OCI-M2 (cell line): ENCODE results near the gene ACOT8.
"Not testable (repeated sequence)": the region's sequence is repeated elsewhere in the genome, so short reads cannot be mapped to it uniquely, and the experiment has no call there.

Experiments
- DNase-seq: peaks from one replicate; lab custom pipeline; 2025; ENCODE audit not compliant: unreplicated experiment; lab: John Stamatoyannopoulos, UW

The ACOT8 gene

DNA sequence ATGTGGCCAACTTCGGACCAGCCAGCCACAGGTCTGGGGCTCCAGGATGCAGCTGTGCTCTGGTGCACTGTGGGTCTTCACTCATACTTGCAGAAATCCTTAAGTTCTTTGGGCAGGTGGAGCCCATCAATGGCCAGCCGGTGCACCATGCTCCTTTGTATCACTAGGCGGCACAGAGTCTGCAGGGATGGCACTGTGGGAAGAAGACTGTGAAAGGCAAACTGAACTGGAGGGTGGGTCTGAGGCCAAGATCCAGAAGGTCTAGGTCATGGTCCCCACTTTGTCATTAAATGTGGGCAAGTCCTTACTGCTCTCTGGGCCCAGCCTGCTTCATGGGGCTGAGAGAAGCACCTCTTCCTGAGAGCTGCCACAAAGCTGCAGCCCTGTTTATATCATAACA, 31.5 kb upstream of the ACOT8 start:
- DNase-seq = no peak

- DNase-seq = no peak
These were observed 30.1 kb upstream of the ACOT8 start, which contains the start of gene SPATA25 for GRCh38 chr20:45887346-45887715. Gene SPATA25 (minus strand): TSS chr20:45887622. CDS start chr20:45887590, 32 bp downstream.

DNA sequence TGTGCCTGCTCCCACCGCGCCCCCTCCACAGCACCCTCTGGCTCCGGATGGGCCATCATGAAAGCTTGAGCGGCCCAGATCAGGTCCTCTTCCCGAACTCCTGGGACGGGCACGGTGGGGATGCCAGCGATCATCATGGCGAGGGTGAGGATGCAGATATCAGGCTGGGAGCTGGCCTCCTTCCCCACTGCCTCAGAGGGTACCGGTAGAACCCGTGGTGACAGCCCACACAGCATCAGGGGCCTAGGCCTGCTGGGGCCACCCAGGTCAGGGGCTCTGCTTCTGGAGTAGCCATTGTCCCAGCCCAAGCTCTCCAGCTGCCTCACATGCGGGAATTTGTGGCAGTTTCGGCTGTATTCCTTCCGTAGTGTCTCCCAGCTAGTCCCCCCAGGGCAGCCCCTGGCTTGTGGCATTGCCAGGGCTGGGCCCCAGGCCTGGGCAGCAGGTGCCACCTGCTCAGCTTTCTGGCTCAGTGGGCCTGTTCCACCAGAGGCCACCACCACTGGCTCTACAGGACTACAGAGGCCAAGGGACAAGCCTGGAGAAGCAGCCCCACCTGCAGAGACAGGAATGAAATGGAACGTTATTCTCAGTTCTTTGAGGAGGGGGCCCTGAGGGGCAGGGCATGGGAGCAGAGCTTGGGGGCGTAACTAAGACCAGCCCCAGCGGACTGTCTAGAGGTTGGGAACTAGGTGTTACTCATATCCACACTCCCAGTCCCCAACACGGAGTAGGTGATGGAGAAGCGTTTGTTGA, 29.6 kb upstream of the ACOT8 start:
- no peak for DNase-seq

DNA sequence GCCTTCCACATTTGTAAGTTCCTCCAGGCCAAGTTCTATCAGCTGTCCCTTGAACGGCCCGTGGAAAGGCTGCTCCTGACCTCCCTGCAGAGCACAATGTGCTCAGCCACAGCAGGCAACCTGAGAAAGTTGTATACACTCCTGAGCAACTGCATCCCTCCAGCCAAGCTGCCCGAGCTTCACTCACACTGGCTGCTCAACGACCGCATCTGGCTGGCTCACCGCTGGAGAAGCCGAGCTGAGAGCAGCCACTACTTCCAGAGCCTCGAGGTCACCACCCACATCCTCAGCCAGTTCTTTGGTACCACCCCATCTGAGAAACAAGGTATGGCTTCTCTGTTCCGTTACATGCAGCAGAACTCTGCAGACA, 25.9 kb upstream of the ACOT8 start:
- DNase-seq = no peak

DNA sequence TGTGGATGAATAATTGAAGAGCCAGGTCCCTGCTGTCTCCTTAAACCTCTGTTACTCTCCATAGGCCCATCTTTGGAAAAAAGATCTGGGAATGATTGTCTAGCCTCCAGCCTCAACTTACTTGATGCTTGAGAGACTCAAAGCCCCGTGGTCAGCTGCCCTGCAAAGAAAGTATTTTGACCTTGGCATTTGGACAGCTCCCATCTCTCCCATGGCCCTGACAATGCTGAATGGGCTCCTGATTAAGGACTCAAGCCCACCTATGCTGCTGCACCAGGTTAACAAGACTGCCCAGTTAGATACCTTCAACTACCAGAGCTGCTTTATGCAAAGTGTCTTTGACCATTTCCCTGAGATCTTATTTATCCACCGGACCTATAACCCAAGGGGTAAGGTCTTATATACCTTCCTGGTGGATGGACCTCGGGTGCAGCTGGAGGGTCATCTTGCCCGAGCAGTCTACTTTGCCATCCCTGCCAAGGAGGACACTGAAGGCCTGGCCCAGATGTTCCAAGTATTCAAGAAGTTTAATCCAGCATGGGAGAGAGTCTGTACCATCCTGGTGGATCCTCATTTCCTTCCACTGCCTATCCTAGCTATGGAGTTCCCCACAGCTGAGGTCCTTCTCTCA, 25.4 kb upstream of the ACOT8 start:
- no peak for DNase-seq

DNA sequence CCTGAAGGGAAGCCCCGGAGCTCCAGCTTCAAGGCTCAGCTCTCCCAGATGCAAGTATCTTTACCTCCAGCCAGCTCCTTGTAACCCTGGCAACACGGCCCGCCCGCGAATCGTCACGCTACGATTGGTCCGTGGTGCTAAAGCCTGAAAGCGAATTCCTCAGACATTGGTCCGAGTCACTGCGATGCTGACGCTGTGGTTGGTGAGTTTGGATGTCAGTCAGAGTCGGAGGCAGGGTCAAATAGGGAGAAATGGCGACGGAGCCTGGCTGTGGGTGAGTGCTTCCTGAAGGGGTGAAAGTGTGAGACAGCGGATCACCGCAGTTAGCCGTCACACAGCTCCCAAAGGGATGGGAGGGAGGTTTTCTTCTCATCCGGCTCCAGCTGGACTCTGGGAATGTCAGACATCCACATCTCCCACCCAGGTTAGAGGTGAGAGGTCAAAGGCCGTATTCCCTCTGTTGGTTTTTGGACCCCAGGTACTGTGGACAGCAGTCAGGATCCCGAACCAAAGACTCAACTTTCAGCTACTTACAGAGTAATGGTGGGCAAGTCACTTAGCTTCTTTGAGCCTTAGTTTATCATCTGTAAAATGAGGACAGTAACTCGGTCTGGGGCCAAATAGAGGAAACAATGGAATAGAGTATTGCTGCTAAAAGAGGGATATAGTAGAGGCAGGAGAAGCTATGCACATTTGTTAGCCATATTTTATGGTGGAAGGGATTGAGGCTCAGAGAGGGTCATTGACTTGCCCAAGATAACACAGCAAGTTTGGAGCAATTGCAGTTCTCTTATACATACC, 24.0 kb upstream of the ACOT8 start, which contains the start of gene ZSWIM1:
TSS of gene ZSWIM1 (plus strand) at position 240 of the 801 bp plus-strand sequence. CDS start 1,366 bp downstream, outside the sequence.
- DNase-seq = peak; percentile 95

- no peak for DNase-seq
These were observed 21.0 kb upstream of the ACOT8 start for GRCh38 chr20:45878076-45878761.

DNA sequence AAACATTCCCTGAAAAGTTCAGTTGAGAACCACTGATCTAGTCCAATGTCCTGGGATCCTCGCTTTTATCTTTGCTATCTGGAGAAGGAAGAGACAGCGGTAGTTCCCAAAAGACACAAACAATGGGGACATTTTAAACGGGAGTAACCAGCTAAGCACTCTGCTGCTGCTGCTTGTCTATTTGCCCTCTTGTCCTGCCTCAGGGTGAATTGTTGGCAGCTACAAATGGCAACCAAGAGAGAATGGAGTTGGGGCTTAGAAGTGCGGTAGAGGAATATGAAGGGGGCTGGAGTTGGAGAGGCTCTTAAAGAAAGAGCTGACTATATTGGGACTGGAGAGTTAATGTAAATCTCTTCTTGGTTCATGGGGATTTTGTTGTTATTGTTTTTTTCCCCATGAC, 17.4 kb upstream of the ACOT8 start:
- DNase-seq = no peak

GRCh38 chr20:45874104-45874481, 16.9 kb upstream of the ACOT8 start:
- not testable (repeated sequence) for DNase-seq

- DNase-seq = no peak
These were observed 16.4 kb upstream of the ACOT8 start for GRCh38 chr20:45873409-45874103.

DNA sequence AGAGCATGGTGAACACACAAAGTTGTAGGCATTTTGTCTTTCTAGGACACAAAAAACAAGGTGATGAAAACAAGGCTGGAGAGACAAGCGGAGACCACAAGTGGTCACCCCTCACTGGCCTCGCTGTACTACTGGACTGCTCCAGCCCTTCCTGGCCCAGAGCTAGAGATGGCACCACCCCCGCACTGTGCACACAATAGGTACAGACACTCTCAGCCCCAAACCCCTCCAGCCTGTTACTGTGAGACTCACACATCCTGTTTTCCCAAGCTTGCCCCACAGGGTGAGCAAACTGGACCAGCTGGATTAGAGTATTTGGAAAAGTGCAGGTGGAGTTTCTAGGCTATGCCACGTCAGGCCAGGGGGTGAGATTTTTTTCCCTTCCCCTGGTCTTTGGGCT, 15.4 kb upstream of the ACOT8 start:
- DNase-seq = no peak

GRCh38 chr20:45867819-45868176, 10.6 kb upstream of the ACOT8 start:
- no peak for DNase-seq

DNA sequence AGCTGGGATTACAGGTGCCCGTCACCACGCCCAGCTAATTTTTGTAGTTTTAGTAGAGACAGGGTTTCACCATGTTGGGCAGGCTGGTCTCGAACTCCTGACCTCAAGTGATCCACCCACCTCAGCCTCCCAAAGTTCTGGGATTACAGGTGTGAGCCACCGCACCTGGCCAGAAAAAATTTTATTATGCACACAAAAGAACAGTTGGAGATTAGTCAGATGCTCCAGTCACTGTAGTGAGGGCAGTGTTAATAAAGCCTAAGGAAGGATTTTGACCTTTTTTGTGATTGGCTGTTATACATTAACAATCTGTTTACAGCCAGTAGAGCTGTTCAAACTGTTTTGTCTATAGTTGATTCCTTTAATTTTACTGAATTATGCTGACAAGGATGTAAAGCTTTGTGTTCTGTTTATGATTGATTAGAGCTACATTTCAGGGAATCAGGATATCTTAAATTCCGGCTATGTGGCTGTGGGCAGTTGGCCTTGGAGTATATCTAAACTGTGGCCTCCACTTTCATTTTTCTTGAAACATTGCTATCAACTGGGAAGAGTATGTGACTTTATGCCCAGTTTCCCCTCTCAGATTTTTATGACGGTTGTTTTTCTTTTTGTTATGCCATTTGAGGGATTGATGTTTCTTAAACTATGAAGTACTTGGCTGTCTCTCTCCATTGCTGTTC, 10.1 kb upstream of the ACOT8 start:
- DNase-seq = no peak

- DNase-seq = no peak
These were observed 9.3 kb upstream of the ACOT8 start for GRCh38 chr20:45866454-45866853.

DNA sequence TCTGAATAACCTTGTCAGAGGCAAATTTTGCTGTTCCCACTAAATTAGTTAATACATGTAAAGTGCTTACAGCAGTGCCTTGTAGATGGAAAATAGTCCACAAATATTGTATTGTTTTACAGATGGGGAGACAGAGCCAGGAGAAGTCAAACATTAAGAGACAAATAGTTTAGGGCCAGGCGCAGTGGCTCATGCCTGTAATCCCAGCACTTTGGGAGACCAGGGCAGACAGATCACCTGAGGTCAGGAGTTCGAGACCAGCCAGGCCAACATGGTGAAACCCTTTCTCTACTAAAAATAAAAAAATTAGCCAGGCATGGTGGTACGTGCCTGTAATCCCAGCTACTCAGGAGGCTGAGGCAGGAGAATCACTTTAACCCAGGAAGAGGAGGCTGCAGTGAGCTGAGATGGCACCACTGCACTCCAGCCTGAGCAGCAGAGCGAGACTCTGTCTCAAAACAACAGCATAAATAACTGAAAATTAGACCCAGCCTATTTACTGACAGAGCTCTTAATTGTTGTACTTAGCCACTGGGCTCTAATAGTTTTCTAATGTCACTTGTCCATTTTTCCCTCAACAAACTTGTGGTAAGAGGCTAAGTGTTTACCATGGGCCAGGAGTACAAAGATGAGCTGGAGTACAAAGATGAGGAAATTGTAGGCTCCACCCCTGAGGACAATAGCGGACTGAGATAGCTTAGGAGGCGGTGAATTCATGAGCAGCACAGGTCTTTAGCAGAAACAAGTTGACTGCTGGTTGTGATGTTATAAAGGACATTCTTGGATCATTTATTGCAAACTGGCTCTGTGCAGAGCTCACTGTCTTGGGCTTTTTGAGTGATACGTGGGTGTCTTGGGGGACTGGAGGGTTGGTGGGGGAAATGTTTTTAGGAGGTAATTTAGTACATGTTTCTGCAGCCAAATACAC, 6.6 kb upstream of the ACOT8 start:
- DNase-seq = no peak

GRCh38 chr20:45861221-45862075, 4.3 kb upstream of the ACOT8 start:
- DNase-seq = no peak

DNA sequence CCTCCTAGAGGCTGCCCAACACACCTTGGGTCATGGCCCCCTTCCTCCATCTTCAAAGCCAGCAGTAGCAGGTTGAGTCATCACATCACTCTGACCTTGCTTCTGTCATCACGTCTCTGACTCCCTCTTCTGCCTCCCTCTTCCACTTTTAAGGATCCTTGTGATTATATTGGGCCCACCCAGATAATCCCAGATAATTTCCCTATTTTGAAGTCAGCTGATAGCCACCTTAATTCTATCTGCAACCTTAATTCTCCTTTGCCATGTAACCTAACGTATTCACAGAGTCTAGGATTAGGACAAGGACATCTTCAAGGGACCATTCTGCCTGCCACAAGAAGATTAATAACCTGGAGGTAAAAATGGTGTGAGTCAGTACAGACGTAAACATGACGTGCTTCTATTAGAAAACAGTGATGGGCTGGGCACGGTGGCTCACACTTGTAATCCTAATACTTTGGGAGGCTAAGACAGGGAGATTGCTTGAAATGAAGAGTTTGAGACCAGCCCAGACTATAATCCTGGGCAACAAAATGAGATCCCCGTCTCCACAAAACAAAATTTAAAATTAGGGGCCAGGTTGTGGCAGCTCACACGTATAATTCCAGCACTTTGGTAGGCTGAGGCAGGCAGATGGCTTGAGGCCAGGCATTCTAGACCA, 3.5 kb upstream of the ACOT8 start:
- DNase-seq = no peak

GRCh38 chr20:45859916-45860315, 2.7 kb upstream of the ACOT8 start:
- DNase-seq = no peak
